GM23248 (cell line): ENCODE results near the gene REG1B.
"Not testable (repeated sequence)": the region's sequence is repeated elsewhere in the genome, so short reads cannot be mapped to it uniquely, and the experiment has no call there.

ENCODE experiments used
- EZH2 ChIP-seq: fragments of 200-600 bp; sonication (generic); IDR thresholded peaks from 2 replicates; pipeline ENCODE4 v1.6.1; 2018; ENCODE audit warnings: antibody characterized with exemption, mild to moderate bottlenecking; ENCODE audit not compliant: insufficient read depth, poor library complexity, severe bottlenecking
- EZH2phosphoT487 ChIP-seq: fragments of 200-600 bp; sonication (generic); IDR thresholded peaks from 2 replicates; pipeline ENCODE4 v1.6.1; 2018; ENCODE audit warnings: antibody characterized with exemption, moderate library complexity, mild to moderate bottlenecking, low read depth; ENCODE audit not compliant: insufficient read depth

DNA sequence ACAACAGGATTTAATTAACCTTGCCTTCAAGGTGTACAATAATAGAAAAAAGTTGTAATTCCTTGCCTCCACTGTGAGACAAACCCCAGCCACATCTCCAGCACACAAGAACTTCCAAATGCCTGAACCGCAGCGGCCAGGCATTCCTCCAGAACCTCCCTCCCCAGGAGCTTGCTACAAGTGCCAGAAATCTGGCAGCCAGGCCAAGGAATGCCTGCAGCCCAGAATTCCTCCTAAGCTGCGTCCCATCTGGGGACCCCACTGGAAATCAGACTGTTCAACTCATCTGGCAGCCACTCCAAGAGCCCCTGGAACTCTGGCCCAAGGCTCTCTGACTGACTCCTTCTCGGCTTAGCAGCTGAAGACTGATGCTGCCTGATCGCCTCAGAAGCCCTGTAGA is 34.3 kb downstream of the REG1B start:
- not testable (repeated sequence) for TF ChIP-seq EZH2, EZH2phosphoT487
